Right lobe of liver (tissue), 6 donors: Measurements from ENCODE around the gene ZFP62. TPM values are rescaled to one million over a fixed set of nuclear protein-coding genes. Genes with fewer than 3 reads are reported as not detected.
A peak's percentile ranks its signal among the peaks of the same experiment; 100 is the strongest.

Experiments
- ATAC-seq, 4 donors: fragments of 200-7000 bp; cut with Tn5 transposase; one replicate each; pipeline ENCODE4 v1.9.1; 2020; ENCODE audit warnings: mild to moderate bottlenecking in 4 of 4, moderate library complexity in 4 of 4
- DNase-seq, 3 donors: peaks; one replicate each; pipeline ENCODE4 v3.0.0-alpha.2; 2020
- H3K27ac ChIP-seq, 3 donors: fragments of 200-600 bp; one replicate each; pipeline ENCODE4 v1.8.0; 2022
- H3K27me3 ChIP-seq, 2 donors: fragments of 200-600 bp; one replicate each; pipeline ENCODE4 v1.8.0; 2022
- H3K36me3 ChIP-seq, 4 donors: fragments of 200-600 bp; sonication (generic) in 1 of 4; one replicate each; pipeline versions ENCODE4 v1.5.1 to v1.8.0; 2017 to 2022; ENCODE audit warnings: control low read depth in 1 of 4
- H3K4me1 ChIP-seq, 4 donors: fragments of 200-600 bp; sonication (generic) in 1 of 4; one replicate each; pipeline versions ENCODE4 v1.5.1 to v1.8.0; 2017 to 2022; ENCODE audit warnings: control low read depth in 1 of 4
- H3K4me3 ChIP-seq, 3 donors: fragments of 200-600 bp; one replicate each; pipeline ENCODE4 v1.8.0; 2022
- H3K9me3 ChIP-seq, 4 donors: fragments of 200-600 bp; sonication (generic) in 1 of 4; one replicate each; pipeline versions ENCODE4 v1.5.1 to v1.8.0; 2017 to 2022; ENCODE audit warnings: control low read depth in 1 of 4
- CTCF ChIP-seq, 4 donors: fragments of 200-600 bp in 3 of 4; fragments of 450-650 bp in 1 of 4; IDR thresholded peaks; one replicate each; pipeline versions ENCODE4 v1.5.1 to v1.8.0; 2016 to 2022; ENCODE audit warnings: antibody characterized with exemption in 4 of 4, mild to moderate bottlenecking in 2 of 4
- POLR2A ChIP-seq: fragments of 450-650 bp; IDR thresholded peaks from one replicate; pipeline ENCODE4 v1.6.1; 2017; ENCODE audit warnings: antibody characterized with exemption, mild to moderate bottlenecking
- WGBS: methylation state at CpG from one replicate; pipeline ENCODE4 v1.1.6; 2018; ENCODE audit warnings: low coverage, low lambda C conversion rate; ENCODE audit not compliant: insufficient coverage; ENCODE audit errors: missing lambda C conversion rate; 5-methylcytosine and 5-hydroxymethylcytosine counted together
- intact Hi-C, 2 donors: fragments of 100-400 bp; cut with DNase I; formaldehyde crosslinking; loops; one replicate each; pipeline versions ENCODE4 v1.11.2 to v1.14.1; 2022
- small RNA-seq, 2 experiments: library from RNA; depleted of rRNA; stranded (forward); fragments of <200 nt; gene quantifications; one replicate each; pipeline ENCODE3, GENCODE V24; 2016
- total RNA-seq, 6 experiments: library from RNA; depleted of rRNA in 2 of 6; stranded (reverse); fragments of >200 nt in 2 of 6; fragmentation: NEBNext Ultra II Directional in 3 of 6; extraction: Animal tissue kit (Norgen Biotek cat#: 25700) in 3 of 6; gene quantifications; one replicate each; pipeline versions ENCODE4 v1.1.0 to v1.2.4, GENCODE V29; 2016 to 2023
- donor health status: DM: no; HTN: yes; CAD: no.
- donor health status: DM: no; HTN: no; CAD: no.
- donor health status: DM: no; HTN: no; CAD: no.
- donor health status: DM: no; HTN: yes; CAD: no.
- donor health status: DM: no; HTN: yes; CAD: no.

Gene ZFP62
- total RNA-seq, 6 experiments from 2014 or later, result 3.6 to 9.0 (median 6.0) TPM

GRCh38 chr5:180799902-180800801 is 60.9 kb downstream of the ZFP62 start:
- no peaks in the 10 kb centered on the region for H3K9me3 ChIP-seq
- H3K4me3 ChIP-seq, result peak overlapping the region in 1 of 3 donors; percentile 4
- H3K27ac ChIP-seq, result peak overlapping the region in 1 of 3 donors; percentile 93
- peak in 1 of 3 donors; percentile 36 for DNase-seq
- H3K36me3 ChIP-seq, result peaks cover 0 to 11% (median 0%) of the 10 kb centered on the region in 4 donors
- H3K4me1 ChIP-seq, result peaks cover 0 to 75% (median 26%) of the 10 kb centered on the region in 4 donors
- WGBS, result 78% methylated on average over 5 of the region's 6 CpGs
- no peaks in the 10 kb centered on the region for H3K27me3 ChIP-seq
- no peak for ATAC-seq
- intact Hi-C loops, result no loop called here
- TF ChIP-seq POLR2A (no peak), CTCF (IDR thresholded peaks at IDR 0.05) (no peak)

GRCh38 chr5:180799194-180799593 is 61.9 kb downstream of the ZFP62 start:
- peak; percentile 19 to 44 (median 32) for TF ChIP-seq CTCF (IDR thresholded peaks at IDR 0.05)
- no peak for TF ChIP-seq POLR2A
- Histone ChIP-seq H3K4me1 (peaks cover 0 to 71% (median 22%) of the 10 kb centered on the region in 4 donors), H3K36me3 (peaks cover 0 to 15% (median 2%) of the 10 kb centered on the region in 4 donors), H3K4me3 (no peak overlapping the region), H3K27me3 (no peaks in the 10 kb centered on the region), H3K27ac (no peak overlapping the region), H3K9me3 (no peaks in the 10 kb centered on the region)
- WGBS, result 46% methylated on average over 4 of the region's 4 CpGs
- intact Hi-C loops, result no loop called here
- ATAC-seq, result peak in 1 of 4 donors; percentile 7
- DNase-seq, result peak in 1 of 3 donors; percentile 61

- 53% methylated on average over 10 of the region's 11 CpGs for WGBS
- intact Hi-C loops, result no loop called here
- H3K27ac ChIP-seq, result no peak overlapping the region
Measured at GRCh38 chr5:180798193-180798592, 62.9 kb downstream of the ZFP62 start.

More at GRCh38 chr5:180798193-180798592, 62.9 kb downstream of the ZFP62 start:
- DNase-seq, result peak in 1 of 3 donors; percentile 27
- no peaks in the 10 kb centered on the region for H3K27me3 ChIP-seq
- H3K4me1 ChIP-seq, result peaks cover 0 to 61% (median 17%) of the 10 kb centered on the region in 4 donors
- H3K36me3 ChIP-seq, result peaks cover 0 to 15% (median 2%) of the 10 kb centered on the region in 4 donors
- H3K4me3 ChIP-seq, result no peak overlapping the region
- no peak for ATAC-seq
- H3K9me3 ChIP-seq, result no peaks in the 10 kb centered on the region
- TF ChIP-seq CTCF (IDR thresholded peaks at IDR 0.05), result no peak
- no peak for TF ChIP-seq POLR2A

Small RNA genes lying within 50 kb of the gene (small RNA-seq; reads per million reads assigned to genes)
- gene RF00019, result 0 reads per million in 2 experiments

Other genes with a start within 250 kb of the ZFP62 start
- gene FLT4, start 211.7 kb downstream of the ZFP62 start, total RNA-seq, result 10 to 100 TPM in 1 of 6 experiments, 1 to 10 TPM in 5; 5.3 to 15.1 (median 8.0) TPM
- gene OR2Y1, start 121.2 kb downstream of the ZFP62 start, total RNA-seq, result not detected
- 100 to 1,000 TPM in 4 of 6 experiments, 10 to 100 TPM in 2; 99.7 to 136 (median 106) TPM for gene MGAT1, start 58.5 kb downstream of the ZFP62 start, total RNA-seq
- under 1 TPM; 0.18 to 0.93 (median 0.32) TPM for gene BTNL8, start 37.9 kb upstream of the ZFP62 start, total RNA-seq
- not detected for gene BTNL3, start 127.6 kb upstream of the ZFP62 start, total RNA-seq
- gene BTNL9, start 179.0 kb upstream of the ZFP62 start, total RNA-seq, result 10 to 100 TPM in 1 of 6 experiments, 1 to 10 TPM in 5; 5.3 to 11.6 (median 7.8) TPM